GM23338 (cell line): Measurements from ENCODE around the gene HTT.

Experiments
- CTCF ChIP-seq, 2 experiments: fragments of 200-600 bp in 1 of 2; sonication (generic) in 1 of 2; conservative IDR thresholded peaks; 2 replicates each; pipeline versions ENCODE4 v1.5.1 to v1.6.1; 2016 to 2017; ENCODE audit warnings: antibody characterized with exemption in 2 of 2, low read depth in 2 of 2, mild to moderate bottlenecking in 2 of 2, moderate library complexity in 1 of 2
- EZH2 ChIP-seq: fragments of 200-600 bp; sonication (generic); IDR thresholded peaks from one replicate; pipeline ENCODE4 v1.8.0; 2017; ENCODE audit warnings: antibody characterized with exemption, mild to moderate bottlenecking, low read depth; ENCODE audit not compliant: unreplicated experiment
- NANOG ChIP-seq: IDR thresholded peaks from 2 replicates; pipeline ENCODE4 v1.6.1; 2016; ENCODE audit warnings: antibody characterized with exemption, borderline replicate concordance
- REST ChIP-seq: IDR thresholded peaks from one replicate; pipeline ENCODE4 v1.6.1; 2018; ENCODE audit warnings: antibody characterized with exemption; ENCODE audit not compliant: unreplicated experiment

- TF ChIP-seq EZH2 (no peak), REST (no peak), NANOG (no peak), CTCF (conservative IDR thresholded peaks at IDR 0.05; ENCODE audit: low read depth in 2 of 2) (no peak)
Measured at GRCh38 chr4:3235030-3235345, 160.5 kb downstream of the HTT start.
